Esophagus muscularis mucosa (tissue), 4 donors: ENCODE data around the gene TNFSF12. TPM values are rescaled to one million over a fixed set of nuclear protein-coding genes. Genes with fewer than 3 reads are reported as not detected.
A peak's percentile ranks its signal among the peaks of the same experiment; 100 is the strongest.

Experiments
- DNase-seq: peaks from one replicate; pipeline ENCODE4 v3.0.0-alpha.2; 2017; ENCODE audit errors: extremely low spot score
- H3K27ac ChIP-seq, 4 donors: fragments of 200-600 bp; sonication (generic); replicated peaks in 1 of 4; 1 replicate in 3 of 4; 2 replicates in 1 of 4; pipeline ENCODE4 v1.5.1; 2016 to 2019; ENCODE audit warnings: mild to moderate bottlenecking in 1 of 4
- H3K27me3 ChIP-seq, 4 donors: fragments of 200-600 bp; sonication (generic); one replicate each; pipeline versions ENCODE4 v1.5.1 to v1.6.0; 2016 to 2019
- H3K36me3 ChIP-seq, 4 donors: fragments of 200-600 bp; sonication (generic); one replicate each; pipeline ENCODE4 v1.5.1; 2016 to 2019
- H3K4me1 ChIP-seq, 4 donors: fragments of 200-600 bp; sonication (generic); one replicate each; pipeline ENCODE4 v1.5.1; 2016 to 2019
- H3K4me3 ChIP-seq, 4 donors: fragments of 200-600 bp; sonication (generic); 1 replicate in 2 of 4; 2 replicates in 2 of 4; pipeline ENCODE4 v1.5.1; 2016 to 2019; ENCODE audit warnings: mild to moderate bottlenecking in 4 of 4, moderate library complexity in 1 of 4
- H3K9me3 ChIP-seq, 4 donors: fragments of 200-600 bp; sonication (generic); 1 replicate in 3 of 4; 2 replicates in 1 of 4; pipeline ENCODE4 v1.5.1; 2016 to 2019
- EP300 ChIP-seq: sonication (generic); formaldehyde crosslinking; IDR thresholded peaks from one replicate; pipeline ENCODE4 v1.6.1; 2017; ENCODE audit warnings: antibody characterized with exemption
- POLR2A ChIP-seq: fragments of 450-650 bp; IDR thresholded peaks from one replicate; pipeline ENCODE4 v1.6.1; 2017; ENCODE audit warnings: antibody characterized with exemption, moderate library complexity, mild to moderate bottlenecking, low read depth
- POLR2AphosphoS5 ChIP-seq, 2 donors: sonication (generic); formaldehyde crosslinking; IDR thresholded peaks; one replicate each; pipeline ENCODE4 v1.6.1; 2017; ENCODE audit warnings: antibody characterized with exemption in 2 of 2
- WGBS: methylation state at CpG from one replicate; pipeline ENCODE4 v1.1.5; 2018; 5-methylcytosine and 5-hydroxymethylcytosine counted together
- intact Hi-C: fragments of 100-400 bp; cut with DNase I; formaldehyde crosslinking; loops from one replicate; pipeline ENCODE4 v1.15.1; 2023
- total RNA-seq, 4 donors: library from RNA; depleted of rRNA; stranded (reverse); fragments of >200 nt; gene quantifications; one replicate each; pipeline versions ENCODE4 v1.1.0 to v1.2.1, GENCODE V29; 2016
- TF ChIP-seq, protein P1 (sequence below), 3 experiments: fragments of 200-600 bp in 2 of 3; fragments of 450-650 bp in 1 of 3; sonication (generic) in 2 of 3; IDR thresholded peaks; one replicate each; pipeline ENCODE4 v1.5.1; 2017 to 2019; ENCODE audit warnings: antibody characterized with exemption in 3 of 3, mild to moderate bottlenecking in 2 of 3, moderate library complexity in 1 of 3

The TNFSF12 gene
- total RNA-seq, 4 donors from 2014 or later: 102 to 136 (median 122) TPM

DNA sequence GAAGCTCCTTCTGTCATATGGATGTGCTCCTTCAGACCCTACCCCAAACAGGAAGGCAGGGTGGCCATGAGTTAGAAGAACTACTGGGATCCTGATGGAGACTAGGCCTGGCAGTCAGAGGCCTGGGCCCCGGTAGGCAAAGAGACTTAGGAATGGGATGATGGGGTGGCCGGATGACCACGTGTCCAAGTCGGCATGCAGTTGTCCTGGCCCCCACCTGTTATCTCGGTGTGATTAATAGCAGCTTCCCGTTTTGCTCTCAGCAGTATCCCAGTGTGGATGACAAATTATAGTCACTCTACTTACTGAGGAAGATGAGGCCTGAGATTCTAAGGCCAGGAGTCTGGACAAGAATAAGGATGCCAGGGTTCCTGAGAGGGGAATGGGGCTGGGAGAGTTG is 1.5 kb downstream of the TNFSF12 start:
- Histone ChIP-seq H3K36me3 (peaks cover 3 to 27% (median 17%) of the 10 kb centered on the region in 4 donors), H3K4me1 (peaks cover 21 to 28% (median 25%) of the 10 kb centered on the region in 4 donors), H3K9me3 (no peaks in the 10 kb centered on the region), H3K27ac (peak overlapping the region; percentile 93 to 96 (median 94)), H3K4me3 (peak overlapping the region in 1 of 4 donors; percentile 82), H3K27me3 (no peaks in the 10 kb centered on the region)
- TF ChIP-seq POLR2A (no peak), POLR2AphosphoS5 (IDR thresholded peaks at IDR 0.05) (no peak), EP300 (no peak)
- TF ChIP-seq, protein P1, sequence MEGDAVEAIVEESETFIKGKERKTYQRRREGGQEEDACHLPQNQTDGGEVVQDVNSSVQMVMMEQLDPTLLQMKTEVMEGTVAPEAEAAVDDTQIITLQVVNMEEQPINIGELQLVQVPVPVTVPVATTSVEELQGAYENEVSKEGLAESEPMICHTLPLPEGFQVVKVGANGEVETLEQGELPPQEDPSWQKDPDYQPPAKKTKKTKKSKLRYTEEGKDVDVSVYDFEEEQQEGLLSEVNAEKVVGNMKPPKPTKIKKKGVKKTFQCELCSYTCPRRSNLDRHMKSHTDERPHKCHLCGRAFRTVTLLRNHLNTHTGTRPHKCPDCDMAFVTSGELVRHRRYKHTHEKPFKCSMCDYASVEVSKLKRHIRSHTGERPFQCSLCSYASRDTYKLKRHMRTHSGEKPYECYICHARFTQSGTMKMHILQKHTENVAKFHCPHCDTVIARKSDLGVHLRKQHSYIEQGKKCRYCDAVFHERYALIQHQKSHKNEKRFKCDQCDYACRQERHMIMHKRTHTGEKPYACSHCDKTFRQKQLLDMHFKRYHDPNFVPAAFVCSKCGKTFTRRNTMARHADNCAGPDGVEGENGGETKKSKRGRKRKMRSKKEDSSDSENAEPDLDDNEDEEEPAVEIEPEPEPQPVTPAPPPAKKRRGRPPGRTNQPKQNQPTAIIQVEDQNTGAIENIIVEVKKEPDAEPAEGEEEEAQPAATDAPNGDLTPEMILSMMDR (IDR thresholded peaks at IDR 0.05): no peak
- no peak for DNase-seq
- intact Hi-C loops: loop anchor here (10.0 kb wide), 1 partner anchor 296 kb away; the partner anchor contains the start of genes CTDNEP1 and ELP5
- WGBS: 54% methylated on average over 6 of the region's 6 CpGs

DNA sequence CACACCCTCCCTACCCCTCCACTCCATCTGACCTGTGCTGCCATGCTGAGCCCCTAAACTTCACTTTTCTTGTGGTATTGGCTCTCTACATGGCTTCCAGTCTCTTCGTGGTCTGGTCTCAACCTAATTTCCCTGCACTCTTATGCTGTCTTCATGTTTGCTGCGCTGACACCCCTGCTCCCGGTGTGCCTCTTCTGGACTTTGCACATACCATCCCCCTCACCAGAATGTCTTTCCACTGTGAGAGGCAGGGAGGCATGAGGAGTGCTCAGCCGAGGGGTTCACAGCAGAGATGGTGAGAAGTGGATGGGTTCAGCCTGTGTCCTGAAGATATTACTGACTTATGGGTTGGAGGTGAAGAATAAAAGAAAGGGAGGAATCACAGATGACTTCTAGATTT is 2.5 kb downstream of the TNFSF12 start:
- intact Hi-C loops: loop anchor here (10.0 kb wide), 1 partner anchor 297 kb away; the partner anchor contains the start of genes CTDNEP1 and ELP5
- Histone ChIP-seq H3K27ac (peak overlapping the region in 1 of 4 donors; percentile 23), H3K36me3 (peaks cover 3 to 27% (median 17%) of the 10 kb centered on the region in 4 donors), H3K4me1 (peaks cover 21 to 28% (median 25%) of the 10 kb centered on the region in 4 donors), H3K4me3 (no peak overlapping the region), H3K9me3 (no peaks in the 10 kb centered on the region), H3K27me3 (no peaks in the 10 kb centered on the region)
- 86% methylated on average over 4 of the region's 4 CpGs for WGBS
- TF ChIP-seq, protein P1 (IDR thresholded peaks at IDR 0.05): no peak
- no peak for TF ChIP-seq POLR2A
- TF ChIP-seq POLR2AphosphoS5 (IDR thresholded peaks at IDR 0.05): no peak
- TF ChIP-seq EP300: no peak
- DNase-seq: no peak

DNA sequence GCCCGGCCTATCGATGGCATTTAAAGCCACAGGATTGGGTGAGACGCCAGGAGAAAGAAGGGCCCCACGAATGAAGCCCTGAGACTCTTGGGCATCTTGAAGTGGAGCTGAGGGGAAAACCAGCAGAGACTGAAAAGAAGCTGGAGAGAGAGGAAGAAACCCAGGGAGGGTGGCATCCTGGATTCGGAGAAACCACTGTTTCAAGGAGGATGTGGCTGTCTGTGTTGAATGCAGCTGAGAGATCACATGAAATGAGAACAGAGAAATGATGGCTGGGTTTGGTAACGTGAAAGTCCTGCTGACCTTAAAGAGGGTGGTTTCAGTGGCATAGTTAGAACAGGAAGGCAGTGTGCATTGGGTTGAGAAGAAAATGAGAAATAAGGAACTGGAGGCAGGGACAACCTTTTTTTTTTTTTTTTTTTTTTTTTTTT is 3.8 kb downstream of the TNFSF12 start:
- H3K4me3 ChIP-seq: no peak overlapping the region
- 81% methylated on average over 6 of the region's 6 CpGs for WGBS
- TF ChIP-seq POLR2A: no peak
- peak in 1 of 2 donors; percentile 5 for TF ChIP-seq POLR2AphosphoS5 (IDR thresholded peaks at IDR 0.05)
- peaks cover 28 to 37% (median 32%) of the 10 kb centered on the region in 4 donors for H3K4me1 ChIP-seq
- no peaks in the 10 kb centered on the region for H3K27me3 ChIP-seq
- DNase-seq: no peak
- peak overlapping the region in 3 of 4 donors; percentile 31 to 57 (median 34) for H3K27ac ChIP-seq
- H3K9me3 ChIP-seq: no peaks in the 10 kb centered on the region
- H3K36me3 ChIP-seq: peaks cover 3 to 27% (median 20%) of the 10 kb centered on the region in 4 donors
- intact Hi-C loops: loop anchor here (10.0 kb wide), 1 partner anchor 298 kb away; the partner anchor contains the start of genes CTDNEP1 and ELP5

DNA sequence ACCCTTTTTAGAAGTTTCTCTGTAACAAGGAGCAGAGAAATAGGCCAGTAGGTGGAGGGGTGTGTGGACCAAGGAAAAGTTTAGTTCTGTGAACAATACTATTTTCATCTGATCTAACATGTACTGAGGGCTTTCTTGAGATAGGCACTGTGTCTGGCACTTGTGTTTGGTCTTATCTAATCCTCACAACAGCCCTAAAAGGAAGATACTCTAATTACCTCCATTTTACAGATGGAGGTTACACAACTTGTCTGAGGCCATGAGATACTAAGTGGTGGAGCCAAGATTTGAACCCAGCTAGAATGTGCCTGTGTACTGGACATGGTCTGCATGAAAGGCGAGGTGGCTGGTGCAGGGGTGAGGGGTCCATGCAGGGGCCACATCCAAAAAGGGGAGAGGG is 4.5 kb downstream of the TNFSF12 start:
- Histone ChIP-seq H3K27me3 (no peaks in the 10 kb centered on the region), H3K36me3 (peaks cover 3 to 27% (median 20%) of the 10 kb centered on the region in 4 donors), H3K27ac (peak overlapping the region in 3 of 4 donors; percentile 40 to 51 (median 45)), H3K9me3 (no peaks in the 10 kb centered on the region), H3K4me1 (peaks cover 27 to 38% (median 33%) of the 10 kb centered on the region in 4 donors), H3K4me3 (no peak overlapping the region)
- intact Hi-C loops: loop anchor here (10.0 kb wide), 1 partner anchor 299 kb away; the partner anchor contains the start of genes CTDNEP1 and ELP5
- TF ChIP-seq, protein P1 (IDR thresholded peaks at IDR 0.05): no peak
- TF ChIP-seq POLR2AphosphoS5 (IDR thresholded peaks at IDR 0.05) (no peak), EP300 (no peak), POLR2A (no peak)
- 100% methylated on average over 1 of the region's 1 CpG for WGBS
- DNase-seq: no peak

DNA sequence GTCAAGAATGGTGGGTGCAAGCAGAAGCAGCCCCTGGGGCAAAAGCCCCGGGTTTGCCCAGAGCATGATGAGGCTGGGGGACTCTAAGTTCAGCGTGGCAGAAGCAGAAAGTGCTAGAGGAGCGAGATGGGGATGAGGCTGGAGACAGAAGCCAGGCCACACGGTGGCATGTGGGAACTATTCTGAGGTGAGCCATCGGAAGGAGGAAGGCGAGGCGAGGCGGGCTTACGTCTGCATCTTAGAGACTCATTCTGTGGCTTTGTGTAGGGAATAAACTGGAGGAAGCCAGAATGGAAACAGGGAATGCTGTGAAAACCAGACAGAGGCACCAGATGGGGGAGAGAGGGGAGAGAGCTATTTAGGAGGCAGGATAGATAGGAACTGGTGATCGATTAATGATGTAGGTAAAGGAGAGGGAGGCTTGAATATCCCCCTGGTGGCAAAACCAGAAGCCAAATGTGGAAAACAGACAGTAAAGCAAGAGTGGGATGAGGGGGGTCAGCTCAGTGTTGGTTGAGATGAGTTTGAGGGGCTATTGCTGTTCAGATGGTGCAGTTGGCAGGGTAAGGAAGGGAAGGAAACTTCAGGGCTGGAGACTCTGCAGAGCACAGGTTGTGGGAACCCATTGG is 6.6 kb downstream of the TNFSF12 start:
- intact Hi-C loops: loop anchor here (5.0 to 10.0 kb wide), 2 partner anchors 118 to 301 kb away; partner anchors contain the start of genes CTDNEP1, ELP5, FGF11 and TMEM102
- H3K9me3 ChIP-seq: no peaks in the 10 kb centered on the region
- peaks cover 3 to 26% (median 19%) of the 10 kb centered on the region in 4 donors for H3K36me3 ChIP-seq
- no peak overlapping the region for H3K4me3 ChIP-seq
- TF ChIP-seq EP300 (no peak), POLR2A (no peak), POLR2AphosphoS5 (IDR thresholded peaks at IDR 0.05) (no peak)
- TF ChIP-seq, protein P1 (IDR thresholded peaks at IDR 0.05): no peak
- no peak for DNase-seq
- WGBS: 65% methylated on average over 10 of the region's 10 CpGs
- peak overlapping the region in 1 of 4 donors; percentile 30 for H3K27ac ChIP-seq
- no peaks in the 10 kb centered on the region for H3K27me3 ChIP-seq
- H3K4me1 ChIP-seq: peaks cover 34 to 40% (median 38%) of the 10 kb centered on the region in 4 donors
